Esophagus squamous epithelium (tissue), 4 donors: Measurements from ENCODE around the gene ARFGAP1.

ENCODE experiments used
- POLR2A ChIP-seq, 4 donors: fragments of 450-650 bp; IDR thresholded peaks; one replicate each; pipeline ENCODE4 v1.6.1; 2017; ENCODE audit warnings: antibody characterized with exemption in 4 of 4, mild to moderate bottlenecking in 4 of 4, moderate library complexity in 3 of 4
- TF ChIP-seq, protein P1 (sequence below), 6 experiments: fragments of 450-650 bp in 4 of 6; fragments of 200-600 bp in 2 of 6; sonication (generic) in 2 of 6; IDR thresholded peaks; one replicate each; pipeline ENCODE4 v1.5.1; 2016 to 2019; ENCODE audit warnings: antibody characterized with exemption in 6 of 6, mild to moderate bottlenecking in 4 of 6, moderate library complexity in 4 of 6

DNA sequence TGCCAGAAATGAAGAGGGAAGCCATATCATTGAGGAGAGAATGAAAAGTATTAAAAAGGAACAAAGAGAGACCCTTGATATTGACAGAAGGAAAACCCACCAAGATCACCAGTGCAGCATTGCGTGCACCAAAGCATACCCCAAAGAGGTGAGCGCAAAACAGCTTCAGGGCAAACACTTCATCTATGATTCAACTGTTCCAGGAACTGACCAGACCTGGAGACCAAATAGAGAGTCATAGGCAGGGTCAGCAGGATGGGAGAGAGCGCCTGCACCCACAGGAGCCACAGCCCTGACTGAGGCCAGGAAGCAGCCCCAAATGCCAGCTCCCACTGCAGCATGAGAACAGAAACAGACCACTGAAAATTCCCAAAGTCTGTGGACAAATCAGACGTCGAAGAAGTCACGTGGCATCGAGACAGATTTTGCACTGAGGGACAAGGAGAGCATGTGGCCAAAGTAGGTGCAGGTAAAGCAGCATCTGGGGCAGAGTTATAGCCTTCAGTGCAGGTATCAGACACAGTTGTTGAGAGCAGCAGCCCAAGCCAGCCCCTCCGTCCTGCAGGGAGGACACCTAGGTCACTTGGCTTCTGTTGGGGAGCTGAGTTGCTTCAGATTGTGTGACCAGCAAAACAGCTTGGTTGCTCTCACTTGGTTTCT, 59.3 kb downstream of the ARFGAP1 start:
- TF ChIP-seq, protein P1, sequence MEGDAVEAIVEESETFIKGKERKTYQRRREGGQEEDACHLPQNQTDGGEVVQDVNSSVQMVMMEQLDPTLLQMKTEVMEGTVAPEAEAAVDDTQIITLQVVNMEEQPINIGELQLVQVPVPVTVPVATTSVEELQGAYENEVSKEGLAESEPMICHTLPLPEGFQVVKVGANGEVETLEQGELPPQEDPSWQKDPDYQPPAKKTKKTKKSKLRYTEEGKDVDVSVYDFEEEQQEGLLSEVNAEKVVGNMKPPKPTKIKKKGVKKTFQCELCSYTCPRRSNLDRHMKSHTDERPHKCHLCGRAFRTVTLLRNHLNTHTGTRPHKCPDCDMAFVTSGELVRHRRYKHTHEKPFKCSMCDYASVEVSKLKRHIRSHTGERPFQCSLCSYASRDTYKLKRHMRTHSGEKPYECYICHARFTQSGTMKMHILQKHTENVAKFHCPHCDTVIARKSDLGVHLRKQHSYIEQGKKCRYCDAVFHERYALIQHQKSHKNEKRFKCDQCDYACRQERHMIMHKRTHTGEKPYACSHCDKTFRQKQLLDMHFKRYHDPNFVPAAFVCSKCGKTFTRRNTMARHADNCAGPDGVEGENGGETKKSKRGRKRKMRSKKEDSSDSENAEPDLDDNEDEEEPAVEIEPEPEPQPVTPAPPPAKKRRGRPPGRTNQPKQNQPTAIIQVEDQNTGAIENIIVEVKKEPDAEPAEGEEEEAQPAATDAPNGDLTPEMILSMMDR (IDR thresholded peaks at IDR 0.05) = no peak
- no peak for TF ChIP-seq POLR2A (IDR thresholded peaks at IDR 0.05)
